Mucosa of stomach (tissue), 1 donor: Measurements from ENCODE around the gene GPBP1L1.
"Not testable (repeated sequence)": the region's sequence is repeated elsewhere in the genome, so short reads cannot be mapped to it uniquely, and the experiment has no call there.

Source experiments
- H3K27me3 ChIP-seq: one replicate; pipeline ENCODE4 v1.7.0; 2013; ENCODE audit warnings: mild to moderate bottlenecking, low read length; ENCODE audit not compliant: control insufficient read depth, insufficient read depth
- H3K36me3 ChIP-seq: one replicate; pipeline ENCODE4 v1.7.0; 2013; ENCODE audit warnings: low read length; ENCODE audit not compliant: control insufficient read depth, insufficient read depth
- H3K4me1 ChIP-seq: one replicate; pipeline ENCODE4 v1.7.0; 2013; ENCODE audit warnings: mild to moderate bottlenecking, low read length; ENCODE audit not compliant: control insufficient read depth, insufficient read depth
- H3K4me3 ChIP-seq: one replicate; pipeline ENCODE4 v1.7.0; 2013; ENCODE audit warnings: low read length
- H3K9ac ChIP-seq: one replicate; pipeline ENCODE4 v1.7.0; 2013; ENCODE audit warnings: mild to moderate bottlenecking, low read length, moderate library complexity
- H3K9me3 ChIP-seq: one replicate; pipeline ENCODE4 v1.7.0; 2013; ENCODE audit warnings: mild to moderate bottlenecking, low read length, moderate library complexity; ENCODE audit not compliant: control insufficient read depth
- donor health status: Pancreatic carcinoma.

The GPBP1L1 gene

DNA sequence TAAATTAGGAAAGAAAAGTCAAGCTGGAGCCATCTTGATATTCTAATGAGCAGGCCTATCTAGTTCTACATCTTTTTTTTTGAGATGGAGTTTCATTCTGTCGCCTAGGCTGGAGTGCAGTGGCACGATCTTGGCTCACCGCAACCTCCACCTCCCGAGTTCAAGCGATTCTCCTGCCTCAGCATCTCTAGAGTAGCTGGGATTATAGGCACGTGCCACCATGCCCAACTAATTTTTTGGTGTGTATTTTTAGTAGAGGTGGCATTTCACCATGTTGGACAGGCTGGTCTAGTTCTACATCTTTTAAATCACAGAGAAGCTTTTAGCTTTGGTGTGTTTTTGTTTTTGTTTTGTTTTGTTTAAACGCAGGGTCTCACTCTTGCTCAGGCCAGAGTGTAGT is 8.5 kb upstream of the GPBP1L1 start:
- H3K9ac ChIP-seq = no peak overlapping the region
- no peaks in the 10 kb centered on the region for H3K9me3 ChIP-seq
- H3K36me3 ChIP-seq = peaks cover 3% of the 10 kb centered on the region
- H3K27me3 ChIP-seq = no peaks in the 10 kb centered on the region
- H3K4me1 ChIP-seq = no peaks in the 10 kb centered on the region
- H3K4me3 ChIP-seq = no peak overlapping the region

DNA sequence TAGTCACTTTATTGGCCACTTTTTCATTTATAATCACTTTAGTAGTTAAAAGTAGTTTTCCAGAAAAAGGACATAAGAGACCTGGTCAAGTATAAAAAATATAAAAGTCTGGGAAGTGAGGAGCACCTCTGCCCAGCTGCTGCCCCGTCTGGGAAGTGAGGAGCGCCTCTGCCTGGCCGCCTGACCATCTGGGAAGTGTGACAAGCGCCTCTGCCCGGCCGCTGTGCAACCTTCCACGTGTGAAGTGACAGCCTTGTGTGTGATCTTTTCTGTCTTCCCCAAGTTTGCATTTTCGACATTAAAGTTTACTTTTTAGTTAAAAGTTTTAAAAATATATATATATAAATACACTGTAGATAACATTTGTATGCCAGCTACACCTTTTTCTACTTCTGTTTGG is 7.5 kb upstream of the GPBP1L1 start:
- H3K9me3 ChIP-seq, H3K27me3 ChIP-seq, H3K4me3 ChIP-seq, H3K9ac ChIP-seq, H3K36me3 ChIP-seq, H3K4me1 ChIP-seq: not testable (repeated sequence)

GRCh38 chr1:45687754-45688740 is 1.7 kb upstream of the GPBP1L1 start, which contains the start of gene TMEM69:
TMEM69 (plus strand) TSS chr1:45688181; CDS start chr1:45691069, 2,888 bp downstream.
- H3K36me3 ChIP-seq = no peaks in the 10 kb centered on the region
- no peaks in the 10 kb centered on the region for H3K9me3 ChIP-seq
- peak within 1 kb of the TSS; percentile 59 for H3K4me3 ChIP-seq
- H3K4me1 ChIP-seq = peaks cover 5% of the 10 kb centered on the region
- H3K27me3 ChIP-seq = no peaks in the 10 kb centered on the region
- peak within 1 kb of the TSS; percentile 94 for H3K9ac ChIP-seq

GRCh38 chr1:45687014-45687753 is 851 bp upstream of the GPBP1L1 start:
- Histone ChIP-seq H3K27me3 (no peaks in the 10 kb centered on the region), H3K9me3 (no peaks in the 10 kb centered on the region), H3K4me3 (peak overlapping the region; percentile 85), H3K36me3 (no peaks in the 10 kb centered on the region), H3K4me1 (peaks cover 5% of the 10 kb centered on the region), H3K9ac (peak overlapping the region; percentile 94)

- Histone ChIP-seq H3K4me1 (peaks cover 5% of the 10 kb centered on the region), H3K36me3 (no peaks in the 10 kb centered on the region)
Measured at GRCh38 chr1:45686015-45686287, 382 bp downstream of the GPBP1L1 start.

DNA sequence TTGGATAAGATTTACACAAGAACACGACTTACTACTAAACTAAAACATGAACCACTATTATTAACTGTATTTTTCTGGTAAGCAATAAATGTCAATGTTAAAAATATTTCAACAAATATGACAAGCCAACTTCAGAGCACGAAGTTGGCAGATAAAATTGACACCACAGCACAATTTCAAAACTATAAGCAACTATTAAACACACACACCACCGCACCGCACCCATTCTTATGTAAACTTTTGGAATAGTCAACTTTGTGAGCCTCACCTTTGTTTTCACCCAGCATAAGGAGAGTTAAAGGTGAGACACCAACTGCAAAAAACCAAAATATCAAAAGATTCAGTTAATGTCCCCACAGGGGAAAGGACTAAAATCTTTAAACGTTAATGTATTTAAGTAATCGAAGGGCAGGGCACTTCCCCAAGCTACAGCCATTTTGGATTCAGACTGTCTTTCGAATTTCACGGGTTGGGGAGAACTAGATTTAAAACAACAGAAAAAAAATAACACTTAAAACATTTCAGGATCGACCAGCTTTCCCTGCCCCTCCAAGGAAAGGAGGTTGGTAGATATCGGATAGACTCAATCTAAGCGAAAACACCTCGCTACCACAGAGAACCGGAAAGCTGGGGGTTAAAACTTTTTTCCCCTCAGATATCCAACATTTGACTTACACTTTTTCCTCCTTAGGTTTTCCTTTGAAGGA is 872 bp downstream of the GPBP1L1 start:
- H3K4me1 ChIP-seq = peaks cover 5% of the 10 kb centered on the region
- peak overlapping the region; percentile 94 for H3K9ac ChIP-seq
- H3K9me3 ChIP-seq = no peaks in the 10 kb centered on the region

More at GRCh38 chr1:45686015-45686287, 382 bp downstream of the GPBP1L1 start:
- no peaks in the 10 kb centered on the region for H3K9me3 ChIP-seq
- no peaks in the 10 kb centered on the region for H3K27me3 ChIP-seq
- peak overlapping the region; percentile 94 for H3K9ac ChIP-seq
- peak overlapping the region; percentile 85 for H3K4me3 ChIP-seq

GRCh38 chr1:45684402-45684801 is 1.9 kb downstream of the GPBP1L1 start:
- Histone ChIP-seq H3K4me3 (no peak overlapping the region), H3K9me3 (no peaks in the 10 kb centered on the region), H3K27me3 (no peaks in the 10 kb centered on the region), H3K4me1 (peaks cover 5% of the 10 kb centered on the region), H3K36me3 (no peaks in the 10 kb centered on the region), H3K9ac (peak overlapping the region; percentile 9)

More for the DNA sequence above, 872 bp downstream of the GPBP1L1 start:
- H3K27me3 ChIP-seq = no peaks in the 10 kb centered on the region
- peak overlapping the region; percentile 85 for H3K4me3 ChIP-seq
- H3K36me3 ChIP-seq = no peaks in the 10 kb centered on the region

GRCh38 chr1:45682942-45683341 is 3.4 kb downstream of the GPBP1L1 start:
- no peak overlapping the region for H3K9ac ChIP-seq
- peaks cover 6% of the 10 kb centered on the region for H3K4me1 ChIP-seq

DNA sequence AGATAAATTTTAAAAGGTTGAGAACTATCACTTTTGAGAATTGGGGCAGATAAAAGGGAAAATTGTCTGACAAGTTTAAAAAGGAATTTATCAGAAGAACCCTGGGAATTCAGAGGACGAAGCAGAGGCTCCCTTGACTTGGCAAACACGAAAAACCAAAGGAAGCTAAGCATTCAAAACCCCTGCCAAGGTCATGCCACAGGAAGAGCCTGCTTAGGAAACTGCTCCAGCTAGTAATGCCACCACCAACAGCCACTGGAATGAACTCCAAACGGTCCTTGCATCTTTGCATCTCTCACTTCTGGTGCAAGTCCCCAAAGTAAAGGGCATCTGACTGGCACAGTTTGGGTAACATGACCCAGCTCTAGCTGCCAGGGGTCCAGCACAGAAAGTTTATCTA is 7.2 kb downstream of the GPBP1L1 start:
- no peaks in the 10 kb centered on the region for H3K36me3 ChIP-seq
- H3K4me1 ChIP-seq = peaks cover 4% of the 10 kb centered on the region
- H3K27me3 ChIP-seq = no peaks in the 10 kb centered on the region
- H3K9me3 ChIP-seq = no peaks in the 10 kb centered on the region
- no peak overlapping the region for H3K9ac ChIP-seq
- no peak overlapping the region for H3K4me3 ChIP-seq

More at GRCh38 chr1:45682942-45683341, 3.4 kb downstream of the GPBP1L1 start:
- H3K27me3 ChIP-seq = no peaks in the 10 kb centered on the region
- no peaks in the 10 kb centered on the region for H3K36me3 ChIP-seq
- no peak overlapping the region for H3K4me3 ChIP-seq
- H3K9me3 ChIP-seq = no peaks in the 10 kb centered on the region

DNA sequence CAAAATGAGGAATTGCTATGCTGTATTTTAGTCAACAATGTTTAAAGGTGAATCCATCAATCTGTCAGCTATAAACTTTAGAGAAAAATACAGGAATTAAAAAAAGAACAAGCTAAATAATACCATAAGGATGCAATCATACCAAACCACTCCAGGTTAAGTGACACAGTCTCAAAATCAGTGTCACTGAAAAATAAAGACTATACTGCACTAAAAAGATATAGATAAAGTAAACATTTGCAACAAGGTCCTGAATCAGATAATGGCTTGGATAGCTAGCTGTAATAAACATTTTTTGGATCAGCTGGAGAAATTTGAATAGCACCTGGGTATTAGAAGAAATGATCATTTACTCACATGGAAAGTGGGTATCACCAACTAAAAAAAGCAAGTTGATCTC is 7.8 kb downstream of the GPBP1L1 start:
- H3K27me3 ChIP-seq = no peaks in the 10 kb centered on the region
- no peak overlapping the region for H3K4me3 ChIP-seq
- H3K36me3 ChIP-seq = no peaks in the 10 kb centered on the region
- H3K4me1 ChIP-seq = peaks cover 5% of the 10 kb centered on the region
- H3K9me3 ChIP-seq = no peaks in the 10 kb centered on the region
- H3K9ac ChIP-seq = no peak overlapping the region

DNA sequence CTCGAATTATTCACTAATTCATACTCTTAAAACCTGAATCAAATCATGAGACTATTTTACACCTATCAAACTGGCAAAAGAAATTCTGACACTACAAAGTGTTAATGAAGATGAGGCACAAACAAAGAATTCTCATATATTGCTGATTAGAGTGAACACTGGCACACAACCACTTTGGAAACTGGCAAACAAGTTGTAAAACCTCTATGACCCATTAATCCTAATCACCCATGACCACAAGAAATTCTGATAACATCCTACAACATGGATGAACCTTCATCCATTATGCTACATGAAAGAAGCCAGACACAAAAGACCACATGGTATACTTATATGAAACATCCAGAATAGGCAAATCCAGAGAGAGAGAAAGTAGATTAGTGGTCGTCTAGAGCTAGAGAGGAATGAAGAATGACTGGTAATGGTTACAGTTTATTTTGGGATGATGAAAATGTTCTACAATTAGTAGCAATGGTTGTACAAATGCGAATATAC is 8.5 kb downstream of the GPBP1L1 start:
- Histone ChIP-seq H3K9ac (no peak overlapping the region), H3K4me3 (no peak overlapping the region), H3K36me3 (no peaks in the 10 kb centered on the region), H3K4me1 (peaks cover 10% of the 10 kb centered on the region), H3K9me3 (no peaks in the 10 kb centered on the region), H3K27me3 (no peaks in the 10 kb centered on the region)
